ENCODE measurements around the gene BCL2. TPM values are rescaled to one million over a fixed set of nuclear protein-coding genes. Genes with fewer than 3 reads are reported as not detected.

Gene BCL2
- 1.8 and 1.9 TPM in 2 replicates for total RNA-seq

DNA sequence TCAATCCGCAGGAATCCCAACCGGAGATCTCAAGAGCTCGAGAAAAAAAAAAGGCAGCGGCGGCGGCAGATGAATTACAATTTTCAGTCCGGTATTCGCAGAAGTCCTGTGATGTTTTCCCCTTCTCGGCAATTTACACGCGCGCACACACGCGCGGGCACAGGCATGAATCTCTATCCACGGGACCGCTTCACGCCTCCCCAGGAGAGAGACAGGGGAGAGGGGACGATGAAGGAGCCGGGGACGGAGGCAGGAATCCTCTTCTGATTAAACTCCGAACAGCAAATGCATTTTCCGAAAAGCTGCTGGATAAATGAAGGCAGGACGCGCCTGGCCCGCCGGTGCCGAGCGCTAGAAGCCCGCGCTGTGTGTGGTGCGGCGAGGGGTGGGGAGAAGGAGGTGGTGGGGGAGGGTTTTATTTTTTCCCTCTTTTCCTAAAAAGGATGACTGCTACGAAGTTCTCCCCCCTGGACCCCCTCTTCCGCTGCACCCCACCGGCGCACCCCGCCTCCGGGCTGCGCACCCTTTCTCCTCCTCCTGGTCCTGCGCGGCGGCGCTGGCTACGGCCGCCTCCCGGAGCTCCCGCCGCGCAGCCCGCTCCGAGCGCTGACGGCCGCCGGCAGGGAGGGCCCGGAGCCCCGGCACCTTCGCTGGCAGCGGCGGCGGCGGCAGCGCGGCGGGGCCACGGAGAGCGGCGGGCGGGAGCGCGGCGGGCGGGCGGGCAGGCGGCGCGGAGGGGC lies at the start of gene BCL2:
Gene BCL2, minus strand, starts transcription at position 387 of the 740 bp plus-strand sequence.

GRCh38 chr18:63367053-63367953 lies 47.7 kb upstream of the BCL2 start, which contains the start of gene KDSR:
Gene KDSR, minus strand, starts transcription at chr18:63367206. Its CDS starts 88 bp downstream, at chr18:63367118.

Other genes with a start within 250 kb of the BCL2 start
- 18.8 and 24.6 TPM in 2 replicates for gene KDSR, start 47.4 kb upstream of the BCL2 start, total RNA-seq
- 25.5 and 29.3 TPM in 2 replicates for gene VPS4B, start 102.7 kb upstream of the BCL2 start, total RNA-seq
- not detected in 2 replicates for gene SERPINB5, start 157.2 kb upstream of the BCL2 start, total RNA-seq
- not detected in 2 replicates for gene SERPINB12, start 222.6 kb upstream of the BCL2 start, total RNA-seq

Data from cardiac atrium fibroblast (primary cell).